ENCODE results near the gene DAP. TPM values are rescaled to one million over a fixed set of nuclear protein-coding genes. Genes with fewer than 3 reads are reported as not detected.

Gene DAP
- 10 to 100 TPM; 52.8 to 55.9 TPM for total RNA-seq

DNA sequence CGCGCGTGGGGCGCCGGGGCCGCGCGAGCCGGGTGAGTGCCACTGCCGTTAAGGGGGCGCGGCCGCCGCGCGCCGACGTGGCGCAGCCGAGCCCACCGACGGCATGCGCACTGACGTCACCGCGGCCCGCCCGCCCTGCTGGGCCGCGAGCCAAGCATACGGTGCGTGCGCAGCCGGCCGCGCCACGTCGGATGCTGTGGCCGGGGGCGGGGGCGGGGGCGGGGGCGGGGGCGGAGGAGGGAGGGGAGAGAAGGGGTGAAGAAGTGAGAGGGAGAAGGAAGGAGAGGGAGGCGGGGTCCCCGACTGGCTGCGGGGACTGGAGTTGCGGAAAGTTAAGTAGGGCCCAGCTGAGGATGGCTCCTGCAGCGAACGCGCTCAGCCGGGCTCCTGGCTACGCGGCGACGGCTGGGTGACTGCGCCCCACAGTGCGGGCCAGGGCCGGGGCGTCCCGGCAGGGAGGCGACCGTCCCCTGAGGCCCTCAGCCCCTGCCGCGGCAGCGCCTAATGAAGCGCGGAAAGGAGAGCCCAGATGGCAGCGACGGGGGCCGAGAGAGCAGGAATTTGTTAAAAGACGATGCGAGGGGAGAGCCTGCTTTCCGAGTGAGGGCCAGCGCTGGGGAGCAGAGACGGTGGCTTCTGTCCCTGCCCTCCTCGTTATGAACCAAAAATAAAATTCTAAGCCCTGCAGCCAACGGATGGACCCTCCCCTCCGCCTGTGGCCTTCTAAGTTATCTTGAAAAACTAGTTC, at the start of gene DAP:
DAP (minus strand) TSS at position 50 of the 748 bp plus-strand sequence. CDS start 166 bp downstream, outside the sequence.

Other genes starting within 250 kb of the DAP start
- gene ANKRD33B, start 197.2 kb downstream of the DAP start, total RNA-seq = 1 to 10 TPM; 3.3 to 3.8 TPM

Measured in activated naive CD4-positive, alpha-beta T cell treated with anti-CD3 and anti-CD28 coated beads, Interleukin-2, amount 10 ng/mL, durations not matched to agents 5 hours and 36 hours (primary cell).